ENCODE measurements around the gene ADCK1. TPM values are rescaled to one million over a fixed set of nuclear protein-coding genes. Genes with fewer than 3 reads are reported as not detected.

The ADCK1 gene
- total RNA-seq, 1 experiment from 2014 or later, result 8.3 TPM

DNA sequence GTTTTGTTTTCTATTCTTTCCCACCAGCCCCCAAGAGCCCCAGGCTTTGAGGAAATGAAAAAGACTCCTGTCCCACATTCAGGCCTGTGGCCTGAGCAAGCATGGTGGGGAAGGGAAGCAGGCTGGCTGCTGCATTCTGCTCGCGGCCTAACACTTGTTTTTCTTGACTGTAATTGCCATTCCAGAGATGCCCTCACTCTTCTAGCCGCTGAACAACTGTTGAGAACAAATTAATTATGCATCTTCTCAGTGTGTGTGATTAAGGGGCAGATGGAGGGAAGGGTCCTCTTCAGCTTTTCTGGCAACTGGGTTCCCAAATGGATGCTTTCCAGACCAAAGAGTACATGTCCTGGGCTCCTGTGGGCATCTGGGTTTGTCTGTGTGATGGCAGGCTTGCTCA lies 43.3 kb downstream of the ADCK1 start:
- Histone ChIP-seq H3K27me3 (replicated peaks; ENCODE audit: insufficient read depth, low read depth, low read length, poor library complexity) (no peaks in the 10 kb centered on the region), H3K4me3 (ENCODE audit: low read depth, low read length, poor library complexity, severe bottlenecking) (no peak overlapping the region), H3K27ac (ENCODE audit: low read depth, low read length, poor library complexity, severe bottlenecking) (peak overlapping the region; percentile 30), H3K4me1 (ENCODE audit: insufficient read depth, low read length, poor library complexity, severe bottlenecking) (peaks cover 15% of the 10 kb centered on the region), H3K36me3 (ENCODE audit: insufficient read depth, low read length, poor library complexity, severe bottlenecking) (no peaks in the 10 kb centered on the region), H3K9me3 (ENCODE audit: low read depth, low read length, poor library complexity, severe bottlenecking) (no peaks in the 10 kb centered on the region)
- DNase-seq (ENCODE audit: low spot score), result peak; percentile 15
- ChIA-PET CTCF (no interaction called here), POLR2A (ENCODE audit: low non-redundant PET) (no interaction called here)
- TF ChIP-seq EZH2 (IDR thresholded peaks at IDR 0.05; ENCODE audit: borderline replicate concordance, low read depth, low read length, poor library complexity, severe bottlenecking), result no peak
- TF ChIP-seq, protein P1, sequence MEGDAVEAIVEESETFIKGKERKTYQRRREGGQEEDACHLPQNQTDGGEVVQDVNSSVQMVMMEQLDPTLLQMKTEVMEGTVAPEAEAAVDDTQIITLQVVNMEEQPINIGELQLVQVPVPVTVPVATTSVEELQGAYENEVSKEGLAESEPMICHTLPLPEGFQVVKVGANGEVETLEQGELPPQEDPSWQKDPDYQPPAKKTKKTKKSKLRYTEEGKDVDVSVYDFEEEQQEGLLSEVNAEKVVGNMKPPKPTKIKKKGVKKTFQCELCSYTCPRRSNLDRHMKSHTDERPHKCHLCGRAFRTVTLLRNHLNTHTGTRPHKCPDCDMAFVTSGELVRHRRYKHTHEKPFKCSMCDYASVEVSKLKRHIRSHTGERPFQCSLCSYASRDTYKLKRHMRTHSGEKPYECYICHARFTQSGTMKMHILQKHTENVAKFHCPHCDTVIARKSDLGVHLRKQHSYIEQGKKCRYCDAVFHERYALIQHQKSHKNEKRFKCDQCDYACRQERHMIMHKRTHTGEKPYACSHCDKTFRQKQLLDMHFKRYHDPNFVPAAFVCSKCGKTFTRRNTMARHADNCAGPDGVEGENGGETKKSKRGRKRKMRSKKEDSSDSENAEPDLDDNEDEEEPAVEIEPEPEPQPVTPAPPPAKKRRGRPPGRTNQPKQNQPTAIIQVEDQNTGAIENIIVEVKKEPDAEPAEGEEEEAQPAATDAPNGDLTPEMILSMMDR (conservative IDR thresholded peaks at IDR 0.05; ENCODE audit: low read depth, low read length), result no peak
- intact Hi-C loops (cut with micrococcal nuclease; ENCODE audit: unreplicated experiment), result no loop called here
- BruUV-seq (replicated peaks), result TSS peak; percentile 62

DNA sequence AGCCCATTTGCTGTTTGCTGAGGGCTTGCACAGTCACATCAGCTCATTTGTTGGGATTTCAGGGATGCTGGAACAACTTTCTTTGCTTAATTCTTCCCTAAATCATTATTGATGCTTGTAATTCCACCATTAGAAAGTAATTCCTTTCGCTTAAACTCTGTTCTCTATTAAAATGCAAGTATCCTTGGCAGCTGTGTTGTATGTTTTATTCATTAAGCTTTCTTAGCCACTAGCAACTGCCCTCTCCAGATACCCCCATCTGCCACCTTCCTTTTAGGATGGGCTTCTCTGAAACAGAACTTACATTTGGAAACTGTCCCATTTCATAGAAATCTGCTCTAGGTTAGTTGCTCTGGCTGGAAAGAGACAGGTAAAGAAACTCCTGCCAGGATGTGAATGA lies 43.7 kb downstream of the ADCK1 start:
- intact Hi-C loops (cut with micrococcal nuclease; ENCODE audit: unreplicated experiment), result no loop called here
- H3K36me3 ChIP-seq (ENCODE audit: insufficient read depth, low read length, poor library complexity, severe bottlenecking), result no peaks in the 10 kb centered on the region
- H3K4me3 ChIP-seq (ENCODE audit: low read depth, low read length, poor library complexity, severe bottlenecking), result no peak overlapping the region
- peak overlapping the region; percentile 30 for H3K27ac ChIP-seq (ENCODE audit: low read depth, low read length, poor library complexity, severe bottlenecking)
- H3K27me3 ChIP-seq (replicated peaks; ENCODE audit: insufficient read depth, low read depth, low read length, poor library complexity), result no peaks in the 10 kb centered on the region
- TF ChIP-seq, protein P1 (conservative IDR thresholded peaks at IDR 0.05; ENCODE audit: low read depth, low read length), result no peak
- no peak for TF ChIP-seq EZH2 (IDR thresholded peaks at IDR 0.05; ENCODE audit: borderline replicate concordance, low read depth, low read length, poor library complexity, severe bottlenecking)
- peaks cover 15% of the 10 kb centered on the region for H3K4me1 ChIP-seq (ENCODE audit: insufficient read depth, low read length, poor library complexity, severe bottlenecking)
- ChIA-PET POLR2A (ENCODE audit: low non-redundant PET) (no interaction called here), CTCF (no interaction called here)
- no peaks in the 10 kb centered on the region for H3K9me3 ChIP-seq (ENCODE audit: low read depth, low read length, poor library complexity, severe bottlenecking)
- no peak for DNase-seq (ENCODE audit: low spot score)
- BruUV-seq (replicated peaks), result no TSS peak

DNA sequence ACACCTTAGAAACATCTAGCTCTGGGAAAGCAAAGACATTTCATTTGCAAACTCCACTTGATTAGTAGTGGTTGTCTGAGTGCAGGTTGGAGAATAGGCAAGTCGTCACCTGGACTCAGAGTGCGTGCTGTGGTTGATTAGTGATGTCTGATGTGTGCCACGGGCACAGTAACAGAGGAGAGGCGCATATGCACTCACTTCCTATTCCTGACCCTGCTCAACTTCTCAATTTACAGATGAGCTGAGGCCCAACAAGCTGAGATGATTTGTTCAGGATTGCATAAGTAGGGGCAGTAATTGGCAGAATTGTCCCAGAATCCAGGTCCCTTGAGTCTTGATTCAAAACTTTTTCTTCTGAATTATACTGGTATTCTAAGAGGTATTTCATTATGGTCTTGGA lies 44.9 kb downstream of the ADCK1 start:
- Histone ChIP-seq H3K9me3 (ENCODE audit: low read depth, low read length, poor library complexity, severe bottlenecking) (no peaks in the 10 kb centered on the region), H3K36me3 (ENCODE audit: insufficient read depth, low read length, poor library complexity, severe bottlenecking) (no peaks in the 10 kb centered on the region), H3K27me3 (replicated peaks; ENCODE audit: insufficient read depth, low read depth, low read length, poor library complexity) (no peaks in the 10 kb centered on the region), H3K4me1 (ENCODE audit: insufficient read depth, low read length, poor library complexity, severe bottlenecking) (peaks cover 15% of the 10 kb centered on the region), H3K27ac (ENCODE audit: low read depth, low read length, poor library complexity, severe bottlenecking) (no peak overlapping the region), H3K4me3 (ENCODE audit: low read depth, low read length, poor library complexity, severe bottlenecking) (no peak overlapping the region)
- CTCF ChIA-PET, result interaction anchor here (0.7 kb wide), 1 partner anchor 19 kb away, joined by 3 read pairs; no protein-coding TSS in a partner anchor
- no TSS peak for BruUV-seq (replicated peaks)
- TF ChIP-seq, protein P1 (conservative IDR thresholded peaks at IDR 0.05; ENCODE audit: low read depth, low read length), result no peak
- TF ChIP-seq EZH2 (IDR thresholded peaks at IDR 0.05; ENCODE audit: borderline replicate concordance, low read depth, low read length, poor library complexity, severe bottlenecking), result no peak
- intact Hi-C loops (cut with micrococcal nuclease; ENCODE audit: unreplicated experiment), result no loop called here
- POLR2A ChIA-PET (ENCODE audit: low non-redundant PET), result interaction anchor here (0.8 kb wide), 1 partner anchor 10 kb away, joined by 4 read pairs; no protein-coding TSS in a partner anchor
- DNase-seq (ENCODE audit: low spot score), result peak; percentile 21

Data from A673 (cell line).